Measurements from ENCODE around the gene SRGAP3.

DNA sequence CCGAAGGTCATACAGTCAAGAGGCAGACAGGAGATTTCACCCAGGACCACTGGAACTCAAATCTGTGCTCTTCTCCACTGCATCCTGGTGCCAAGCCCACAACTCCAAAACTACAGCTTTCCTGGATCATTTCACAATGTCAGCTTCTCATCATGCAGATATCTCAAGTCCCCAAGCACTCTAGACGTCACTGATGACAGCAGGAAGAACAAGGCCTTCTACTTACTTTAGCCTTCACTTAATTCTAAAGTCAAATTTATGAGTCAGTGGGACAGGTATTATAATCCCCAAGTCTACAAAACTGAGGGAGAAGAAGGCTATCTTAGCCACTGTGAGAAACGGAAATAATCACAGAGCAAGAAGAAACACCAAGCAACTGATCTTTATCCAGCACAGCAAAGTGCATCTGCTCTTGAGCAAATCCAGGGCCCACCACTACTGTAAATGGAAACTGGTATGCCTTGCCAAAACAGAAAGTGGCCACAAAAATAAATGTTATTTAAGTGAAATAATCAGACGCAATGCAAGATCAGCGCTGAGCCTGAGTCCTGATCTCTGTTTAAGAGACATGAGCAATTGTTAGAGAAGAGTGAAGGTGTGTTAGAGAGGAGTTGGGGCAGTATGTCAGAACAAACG is 287.1 kb downstream of the SRGAP3 start:
- TF ChIP-seq, protein P1, sequence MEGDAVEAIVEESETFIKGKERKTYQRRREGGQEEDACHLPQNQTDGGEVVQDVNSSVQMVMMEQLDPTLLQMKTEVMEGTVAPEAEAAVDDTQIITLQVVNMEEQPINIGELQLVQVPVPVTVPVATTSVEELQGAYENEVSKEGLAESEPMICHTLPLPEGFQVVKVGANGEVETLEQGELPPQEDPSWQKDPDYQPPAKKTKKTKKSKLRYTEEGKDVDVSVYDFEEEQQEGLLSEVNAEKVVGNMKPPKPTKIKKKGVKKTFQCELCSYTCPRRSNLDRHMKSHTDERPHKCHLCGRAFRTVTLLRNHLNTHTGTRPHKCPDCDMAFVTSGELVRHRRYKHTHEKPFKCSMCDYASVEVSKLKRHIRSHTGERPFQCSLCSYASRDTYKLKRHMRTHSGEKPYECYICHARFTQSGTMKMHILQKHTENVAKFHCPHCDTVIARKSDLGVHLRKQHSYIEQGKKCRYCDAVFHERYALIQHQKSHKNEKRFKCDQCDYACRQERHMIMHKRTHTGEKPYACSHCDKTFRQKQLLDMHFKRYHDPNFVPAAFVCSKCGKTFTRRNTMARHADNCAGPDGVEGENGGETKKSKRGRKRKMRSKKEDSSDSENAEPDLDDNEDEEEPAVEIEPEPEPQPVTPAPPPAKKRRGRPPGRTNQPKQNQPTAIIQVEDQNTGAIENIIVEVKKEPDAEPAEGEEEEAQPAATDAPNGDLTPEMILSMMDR (IDR thresholded peaks at IDR 0.05) = no peak
- no peak for TF ChIP-seq POLR2A (IDR thresholded peaks at IDR 0.05)
- no peak for TF ChIP-seq POLR2AphosphoS5 (IDR thresholded peaks at IDR 0.05)
- TF ChIP-seq EP300 (IDR thresholded peaks at IDR 0.05) = no peak

Data from gastroesophageal sphincter (tissue), 3 donors.